Ectodermal cell (in vitro differentiated cells): ENCODE measurements around the gene FASTKD2.

ENCODE experiments used
- H3K27ac ChIP-seq: 2 replicates; pipeline ENCODE4 v1.7.0; 2013; ENCODE audit warnings: mild to moderate bottlenecking, low read depth, low read length; ENCODE audit not compliant: insufficient read depth, poor library complexity, severe bottlenecking
- H3K27me3 ChIP-seq: 2 replicates; pipeline ENCODE4 v1.7.0; 2013; ENCODE audit warnings: mild to moderate bottlenecking, low read length; ENCODE audit not compliant: insufficient read depth, control insufficient read depth, poor library complexity, severe bottlenecking
- H3K36me3 ChIP-seq: one replicate; pipeline ENCODE4 v1.7.0; 2013; ENCODE audit warnings: low read length; ENCODE audit not compliant: control insufficient read depth, insufficient read depth
- H3K4me1 ChIP-seq: one replicate; pipeline ENCODE4 v1.7.0; 2013; ENCODE audit warnings: low read length; ENCODE audit not compliant: control insufficient read depth, insufficient read depth
- H3K4me3 ChIP-seq: 2 replicates; pipeline ENCODE4 v1.7.0; 2013; ENCODE audit warnings: low read depth, low read length, control low read depth; ENCODE audit not compliant: insufficient read depth
- H3K9me3 ChIP-seq: 2 replicates; pipeline ENCODE4 v1.7.0; 2013; ENCODE audit warnings: mild to moderate bottlenecking, low read length, moderate library complexity; ENCODE audit not compliant: control insufficient read depth
- WGBS, 2 experiments: methylation state at CpG; one replicate each; pipeline ENCODE4 v1.1.7; 2013; ENCODE audit warnings: missing lambda C conversion rate in 2 of 2; 5-methylcytosine and 5-hydroxymethylcytosine counted together

FASTKD2 gene

GRCh38 chr2:206833291-206833690 is 67.9 kb downstream of the FASTKD2 start:
- H3K27ac ChIP-seq, result no peak overlapping the region
- no peaks in the 10 kb centered on the region for H3K27me3 ChIP-seq
- no peaks in the 10 kb centered on the region for H3K36me3 ChIP-seq
- no peaks in the 10 kb centered on the region for H3K4me1 ChIP-seq
- H3K9me3 ChIP-seq, result no peaks in the 10 kb centered on the region
- H3K4me3 ChIP-seq, result no peak overlapping the region
- WGBS, 2 experiments, result 97% methylated on average over 3 of the region's 3 CpGs

GRCh38 chr2:206836722-206837121 is 71.3 kb downstream of the FASTKD2 start:
- Histone ChIP-seq H3K4me1 (no peaks in the 10 kb centered on the region), H3K9me3 (no peaks in the 10 kb centered on the region), H3K27me3 (no peaks in the 10 kb centered on the region), H3K4me3 (no peak overlapping the region), H3K36me3 (no peaks in the 10 kb centered on the region), H3K27ac (no peak overlapping the region)
- no CpG with 5 or more reads among the region's 2 CpGs for WGBS, 2 experiments

GRCh38 chr2:206837775-206838174 is 72.4 kb downstream of the FASTKD2 start:
- Histone ChIP-seq H3K36me3 (no peaks in the 10 kb centered on the region), H3K4me3 (no peak overlapping the region), H3K9me3 (no peaks in the 10 kb centered on the region), H3K27me3 (no peaks in the 10 kb centered on the region), H3K4me1 (no peaks in the 10 kb centered on the region), H3K27ac (no peak overlapping the region)
- 100% methylated on average over 1 of the region's 1 CpG; no CpG with 5 or more reads in 1 of the 2 experiments for WGBS, 2 experiments

- H3K27ac ChIP-seq, result no peak overlapping the region
- no peaks in the 10 kb centered on the region for H3K27me3 ChIP-seq
- H3K4me3 ChIP-seq, result no peak overlapping the region
- no peaks in the 10 kb centered on the region for H3K9me3 ChIP-seq
- H3K36me3 ChIP-seq, result no peaks in the 10 kb centered on the region
- H3K4me1 ChIP-seq, result no peaks in the 10 kb centered on the region
- WGBS, 2 experiments, result 86 to 88% methylated on average over 1 to 3 of the region's 3 CpGs
Measured at GRCh38 chr2:206838690-206839089, 73.3 kb downstream of the FASTKD2 start.

- Histone ChIP-seq H3K36me3 (no peaks in the 10 kb centered on the region), H3K4me3 (no peak overlapping the region), H3K9me3 (no peaks in the 10 kb centered on the region), H3K4me1 (no peaks in the 10 kb centered on the region), H3K27ac (no peak overlapping the region), H3K27me3 (no peaks in the 10 kb centered on the region)
- WGBS, 2 experiments, result 66 to 93% methylated on average over 3 of the region's 3 CpGs
Measured at GRCh38 chr2:206840999-206841398, 75.6 kb downstream of the FASTKD2 start.
